Upper lobe of left lung (tissue), 6 donors: ENCODE data around the gene SP7. TPM values are rescaled to one million over a fixed set of nuclear protein-coding genes. Genes with fewer than 3 reads are reported as not detected.

Experiments used
- ATAC-seq, 2 donors: fragments of 200-7000 bp; cut with Tn5 transposase; one replicate each; pipeline ENCODE4 v1.9.1; 2022; ENCODE audit warnings: mild to moderate bottlenecking in 2 of 2, moderate library complexity in 2 of 2; ENCODE audit not compliant: low FRiP score in 2 of 2
- DNase-seq, 2 donors: peaks; one replicate each; pipeline ENCODE4 v3.0.0-alpha.2; 2019 to 2020
- H3K27ac ChIP-seq, 4 donors: fragments of 200-600 bp; sonication (generic); one replicate each; pipeline ENCODE4 v1.5.1; 2016 to 2019
- H3K27me3 ChIP-seq, 4 donors: fragments of 200-600 bp; sonication (generic); one replicate each; pipeline ENCODE4 v1.5.1; 2017 to 2019
- H3K36me3 ChIP-seq, 4 donors: fragments of 200-600 bp; sonication (generic); one replicate each; pipeline ENCODE4 v1.5.1; 2016 to 2019
- H3K4me1 ChIP-seq, 4 donors: fragments of 200-600 bp; sonication (generic); one replicate each; pipeline ENCODE4 v1.5.1; 2018 to 2019
- H3K4me3 ChIP-seq, 4 donors: fragments of 200-600 bp; sonication (generic); one replicate each; pipeline ENCODE4 v1.5.1; 2017 to 2019; ENCODE audit warnings: mild to moderate bottlenecking in 2 of 4, moderate library complexity in 1 of 4
- H3K9me3 ChIP-seq, 4 donors: fragments of 200-600 bp; sonication (generic); one replicate each; pipeline ENCODE4 v1.5.1; 2018 to 2019
- CTCF ChIP-seq, 6 experiments: fragments of 450-650 bp in 4 of 6; fragments of 200-600 bp in 2 of 6; sonication (generic) in 2 of 6; IDR thresholded peaks; one replicate each; pipeline ENCODE4 v1.5.1; 2016 to 2019; ENCODE audit warnings: antibody characterized with exemption in 6 of 6
- EP300 ChIP-seq, 4 donors: sonication (generic); formaldehyde crosslinking; IDR thresholded peaks; one replicate each; pipeline ENCODE4 v1.5.1; 2017; ENCODE audit warnings: antibody characterized with exemption in 4 of 4, control low read depth in 2 of 4
- POLR2A ChIP-seq, 4 donors: fragments of 450-650 bp; IDR thresholded peaks; one replicate each; pipeline ENCODE4 v1.5.1; 2016 to 2017; ENCODE audit warnings: antibody characterized with exemption in 4 of 4, mild to moderate bottlenecking in 2 of 4
- POLR2AphosphoS5 ChIP-seq, 2 donors: sonication (generic); formaldehyde crosslinking; IDR thresholded peaks; one replicate each; pipeline ENCODE4 v1.5.1; 2017; ENCODE audit warnings: antibody characterized with exemption in 2 of 2
- WGBS, 2 donors: methylation state at CpG; one replicate each; pipeline ENCODE4 v1.1.5; 2017 to 2018; 5-methylcytosine and 5-hydroxymethylcytosine counted together
- total RNA-seq, 6 donors: library from RNA; depleted of rRNA in 4 of 6; stranded (reverse); fragments of >200 nt in 4 of 6; gene quantifications; one replicate each; pipeline versions ENCODE4 v1.1.0 to v1.2.1, GENCODE V29; 2016 to 2021
- donor health status: DM: no; HTN: no; CAD: no; lungs with moderate emphysema.
- donor health status: DM: no; HTN: yes; CAD: no; lungs with severe emphysema.

SP7 gene
- total RNA-seq, 6 donors from 2014 or later, result not detected

GRCh38 chr12:53380104-53380793, 44.1 kb upstream of the SP7 start, which contains the start of gene SP1:
TSS of gene SP1 (plus strand) at chr12:53380176. CDS start at chr12:53380292, 116 bp downstream.
- Histone ChIP-seq H3K36me3 (peaks cover 22 to 35% (median 29%) of the 10 kb centered on the region in 4 donors), H3K27me3 (no peaks in the 10 kb centered on the region), H3K9me3 (no peaks in the 10 kb centered on the region), H3K27ac (peak within 1 kb of the TSS; percentile 98 to 100 (median 99)), H3K4me1 (peaks cover 49 to 55% (median 51%) of the 10 kb centered on the region in 4 donors), H3K4me3 (peak within 1 kb of the TSS; percentile 49 to 71 (median 64))
- DNase-seq (peak; percentile 95 to 97), ATAC-seq (peak; percentile 86 to 88)
- TF ChIP-seq EP300 (IDR thresholded peaks at IDR 0.05) (no peak), POLR2AphosphoS5 (IDR thresholded peaks at IDR 0.05) (peak; percentile 7 to 46), CTCF (IDR thresholded peaks at IDR 0.05) (peak in 2 of 6 experiments; percentile 3 to 10), POLR2A (IDR thresholded peaks at IDR 0.05) (peak in 1 of 4 donors; percentile 62)
- WGBS, 2 donors, result 0 to 1% methylated on average over 21 to 33 of the region's 71 CpGs

- H3K9me3 ChIP-seq, result no peaks in the 10 kb centered on the region
- WGBS, 2 donors, result 0 to 1% methylated on average over 24 to 29 of the region's 29 CpGs
These were observed 43.4 kb upstream of the SP7 start for GRCh38 chr12:53379389-53380103.

GRCh38 chr12:53378724-53379388, 42.7 kb upstream of the SP7 start:
- peaks cover 14 to 22% (median 19%) of the 10 kb centered on the region in 4 donors for H3K36me3 ChIP-seq
- peak overlapping the region; percentile 42 to 59 (median 52) for H3K4me3 ChIP-seq
- H3K4me1 ChIP-seq, result peaks cover 35 to 43% (median 38%) of the 10 kb centered on the region in 4 donors
- no peak for DNase-seq
- ATAC-seq, result no peak
- 13 to 17% methylated on average over 19 to 23 of the region's 23 CpGs for WGBS, 2 donors
- H3K27ac ChIP-seq, result peak overlapping the region; percentile 90 to 99 (median 94)
- H3K27me3 ChIP-seq, result no peaks in the 10 kb centered on the region
- TF ChIP-seq CTCF (IDR thresholded peaks at IDR 0.05), result no peak
- TF ChIP-seq EP300 (IDR thresholded peaks at IDR 0.05), result no peak
- TF ChIP-seq POLR2AphosphoS5 (IDR thresholded peaks at IDR 0.05), result no peak
- TF ChIP-seq POLR2A (IDR thresholded peaks at IDR 0.05), result no peak
- H3K9me3 ChIP-seq, result no peaks in the 10 kb centered on the region

More at GRCh38 chr12:53379389-53380103, 43.4 kb upstream of the SP7 start:
- no peaks in the 10 kb centered on the region for H3K27me3 ChIP-seq
- H3K4me1 ChIP-seq, result peaks cover 42 to 48% (median 44%) of the 10 kb centered on the region in 4 donors
- peak overlapping the region; percentile 98 to 100 (median 99) for H3K27ac ChIP-seq
- peak; percentile 93 to 97 for ATAC-seq
- peak in 1 of 2 donors; percentile 100 for DNase-seq
- TF ChIP-seq POLR2AphosphoS5 (IDR thresholded peaks at IDR 0.05) (peak; percentile 96 to 99), EP300 (IDR thresholded peaks at IDR 0.05) (no peak), POLR2A (IDR thresholded peaks at IDR 0.05) (peak in 3 of 4 donors; percentile 91 to 96 (median 92)), CTCF (IDR thresholded peaks at IDR 0.05) (peak in 1 of 6 experiments; percentile 10)
- H3K36me3 ChIP-seq, result peaks cover 19 to 28% (median 25%) of the 10 kb centered on the region in 4 donors
- peak overlapping the region; percentile 49 to 71 (median 64) for H3K4me3 ChIP-seq

- DNase-seq, result no peak
- Histone ChIP-seq H3K9me3 (no peaks in the 10 kb centered on the region), H3K36me3 (peaks cover 12 to 15% (median 14%) of the 10 kb centered on the region in 4 donors), H3K27me3 (no peaks in the 10 kb centered on the region), H3K4me3 (no peak overlapping the region), H3K4me1 (peaks cover 30 to 42% (median 34%) of the 10 kb centered on the region in 4 donors), H3K27ac (peak overlapping the region; percentile 90 to 99 (median 94))
- WGBS, 2 donors, result 96 to 98% methylated on average over 12 of the region's 12 CpGs
- no peak for TF ChIP-seq CTCF (IDR thresholded peaks at IDR 0.05)
- TF ChIP-seq EP300 (IDR thresholded peaks at IDR 0.05), result no peak
- no peak for TF ChIP-seq POLR2AphosphoS5 (IDR thresholded peaks at IDR 0.05)
- no peak for TF ChIP-seq POLR2A (IDR thresholded peaks at IDR 0.05)
- ATAC-seq, result no peak
These were observed 42.1 kb upstream of the SP7 start for GRCh38 chr12:53378222-53378621.
